ENCODE measurements around the gene LGALS7. TPM values are rescaled to one million over a fixed set of nuclear protein-coding genes. Genes with fewer than 3 reads are reported as not detected.

The LGALS7 gene
- total and polyA plus RNA-seq, 5 experiments from 2014 or later, result not detected

DNA sequence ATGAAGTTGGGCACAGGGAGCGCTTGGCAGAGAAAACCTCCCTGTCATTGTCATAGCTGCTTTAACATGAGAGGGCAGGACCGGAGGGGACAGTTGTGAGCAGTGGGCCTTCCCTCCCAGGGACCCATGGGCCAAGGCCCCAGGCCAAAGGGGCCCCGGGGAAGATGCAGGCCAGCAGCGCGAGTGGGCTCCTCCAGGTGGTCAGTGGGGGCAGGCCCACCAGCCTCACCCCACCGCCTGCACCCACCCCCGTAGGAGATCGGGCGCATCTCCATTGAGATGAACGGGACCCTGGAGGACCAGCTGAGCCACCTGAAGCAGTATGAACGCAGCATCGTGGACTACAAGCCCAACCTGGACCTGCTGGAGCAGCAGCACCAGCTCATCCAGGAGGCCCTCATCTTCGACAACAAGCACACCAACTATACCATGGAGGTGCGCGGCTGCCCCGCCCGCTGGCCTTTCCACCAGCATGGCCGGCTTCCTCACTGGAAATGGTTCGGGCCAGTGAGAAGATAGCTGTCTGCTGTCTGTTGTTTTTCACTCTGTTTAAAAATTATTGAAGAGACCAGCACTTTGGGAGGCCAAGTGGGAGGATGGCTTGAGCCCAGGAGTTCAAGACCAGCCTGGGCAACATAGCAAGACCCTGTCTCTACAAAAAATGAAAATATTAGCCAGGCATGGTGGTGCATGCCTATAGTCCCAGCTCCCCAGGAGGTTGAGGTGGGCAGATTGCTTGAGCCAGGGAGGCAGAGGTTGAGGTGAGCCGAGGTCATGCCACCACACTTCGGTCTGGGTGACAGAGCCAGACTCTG lies 47.6 kb downstream of the LGALS7 start:
- peak in 1 of 10 donors; percentile 22 for DNase-seq
- Mint-ChIP-seq H3K36me3 (peaks cover 0 to 17% (median 0%) of the 10 kb centered on the region in 3 donors), H3K9me3 (no peaks in the 10 kb centered on the region), H3K27ac (peak overlapping the region in 1 of 10 donors; percentile 84), H3K4me3 (no peak overlapping the region), H3K4me1 (peaks cover 4 to 15% (median 11%) of the 10 kb centered on the region in 4 donors), H3K27me3 (no peaks in the 10 kb centered on the region)
- POLR2A ChIA-PET, result interaction anchor here (0.7 kb wide), 1 partner anchor 156 kb away, joined by 4 read pairs; no protein-coding TSS in a partner anchor
- ATAC-seq, result no peak

DNA sequence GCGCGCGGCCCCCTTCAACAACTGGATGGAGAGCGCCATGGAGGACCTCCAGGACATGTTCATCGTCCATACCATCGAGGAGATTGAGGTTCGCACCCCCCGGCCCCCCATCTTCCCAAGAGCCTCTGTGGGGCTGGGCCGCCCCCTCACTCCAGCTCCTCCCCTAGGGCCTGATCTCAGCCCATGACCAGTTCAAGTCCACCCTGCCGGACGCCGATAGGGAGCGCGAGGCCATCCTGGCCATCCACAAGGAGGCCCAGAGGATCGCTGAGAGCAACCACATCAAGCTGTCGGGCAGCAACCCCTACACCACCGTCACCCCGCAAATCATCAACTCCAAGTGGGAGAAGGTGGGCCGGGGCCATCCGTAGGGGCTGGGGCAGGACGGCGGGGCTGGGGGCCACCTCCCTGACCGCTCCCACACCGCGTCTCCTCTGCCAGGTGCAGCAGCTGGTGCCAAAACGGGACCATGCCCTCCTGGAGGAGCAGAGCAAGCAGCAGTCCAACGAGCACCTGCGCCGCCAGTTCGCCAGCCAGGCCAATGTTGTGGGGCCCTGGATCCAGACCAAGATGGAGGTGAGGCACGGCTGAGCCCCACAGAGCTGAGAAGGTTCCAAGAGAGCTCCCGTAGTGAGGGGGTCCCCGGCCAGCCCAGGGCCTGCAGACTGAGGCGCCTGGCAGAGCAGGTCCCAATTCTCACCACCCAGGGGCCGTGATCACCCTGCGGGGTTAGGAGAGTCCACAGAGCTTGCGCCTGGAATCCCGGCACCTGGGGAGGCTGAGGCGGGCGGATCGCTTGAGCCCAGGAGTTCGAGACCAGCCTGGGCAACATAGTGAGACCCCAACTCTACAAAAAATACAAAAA lies 49.1 kb downstream of the LGALS7 start:
- Mint-ChIP-seq H3K36me3 (peaks cover 0 to 17% (median 0%) of the 10 kb centered on the region in 3 donors), H3K4me1 (peaks cover 0 to 7% (median 3%) of the 10 kb centered on the region in 4 donors), H3K27me3 (no peaks in the 10 kb centered on the region), H3K9me3 (no peaks in the 10 kb centered on the region), H3K27ac (no peak overlapping the region), H3K4me3 (no peak overlapping the region)
- POLR2A ChIA-PET, result interaction anchor here (0.8 kb wide), 1 partner anchor 9 kb away, joined by 3 read pairs; no protein-coding TSS in a partner anchor
- ATAC-seq, result no peak
- DNase-seq, result no peak

GRCh38 chr19:38723606-38723965 lies 49.7 kb downstream of the LGALS7 start:
- no peak overlapping the region for H3K27ac Mint-ChIP-seq
- POLR2A ChIA-PET, result interaction anchor here (0.8 to 1.4 kb wide), 2 partner anchors 9 to 11 kb away, joined by 3 to 4 read pairs; no protein-coding TSS in a partner anchor
- H3K27me3 Mint-ChIP-seq, result no peaks in the 10 kb centered on the region
- no peaks in the 10 kb centered on the region for H3K9me3 Mint-ChIP-seq
- H3K36me3 Mint-ChIP-seq, result peaks cover 0 to 19% (median 0%) of the 10 kb centered on the region in 3 donors
- DNase-seq (no peak), ATAC-seq (no peak)
- no peak overlapping the region for H3K4me3 Mint-ChIP-seq
- peaks cover 0 to 7% (median 3%) of the 10 kb centered on the region in 4 donors for H3K4me1 Mint-ChIP-seq

- peaks cover 0 to 19% (median 0%) of the 10 kb centered on the region in 3 donors for H3K36me3 Mint-ChIP-seq
- no peak overlapping the region for H3K27ac Mint-ChIP-seq
- H3K4me1 Mint-ChIP-seq, result peaks cover 0 to 7% (median 2%) of the 10 kb centered on the region in 4 donors
- no peak for DNase-seq
- H3K4me3 Mint-ChIP-seq, result no peak overlapping the region
- no peak for ATAC-seq
- no peaks in the 10 kb centered on the region for H3K27me3 Mint-ChIP-seq
- POLR2A ChIA-PET, result interaction anchor here (1.4 kb wide), 1 partner anchor 12 kb away, joined by 4 read pairs; no protein-coding TSS in a partner anchor
- H3K9me3 Mint-ChIP-seq, result no peaks in the 10 kb centered on the region
Measured at GRCh38 chr19:38722947-38723605, 50.2 kb downstream of the LGALS7 start.

GRCh38 chr19:38721979-38722773 lies 51.1 kb downstream of the LGALS7 start:
- Mint-ChIP-seq H3K9me3 (no peaks in the 10 kb centered on the region), H3K27ac (no peak overlapping the region), H3K36me3 (peaks cover 0 to 21% (median 0%) of the 10 kb centered on the region in 3 donors), H3K4me3 (no peak overlapping the region), H3K27me3 (no peaks in the 10 kb centered on the region), H3K4me1 (peaks cover 0 to 7% (median 2%) of the 10 kb centered on the region in 4 donors)
- ATAC-seq, result no peak
- POLR2A ChIA-PET, result interaction anchor here (1.4 kb wide), 1 partner anchor 13 kb away, joined by 4 read pairs; no protein-coding TSS in a partner anchor
- no peak for DNase-seq

DNA sequence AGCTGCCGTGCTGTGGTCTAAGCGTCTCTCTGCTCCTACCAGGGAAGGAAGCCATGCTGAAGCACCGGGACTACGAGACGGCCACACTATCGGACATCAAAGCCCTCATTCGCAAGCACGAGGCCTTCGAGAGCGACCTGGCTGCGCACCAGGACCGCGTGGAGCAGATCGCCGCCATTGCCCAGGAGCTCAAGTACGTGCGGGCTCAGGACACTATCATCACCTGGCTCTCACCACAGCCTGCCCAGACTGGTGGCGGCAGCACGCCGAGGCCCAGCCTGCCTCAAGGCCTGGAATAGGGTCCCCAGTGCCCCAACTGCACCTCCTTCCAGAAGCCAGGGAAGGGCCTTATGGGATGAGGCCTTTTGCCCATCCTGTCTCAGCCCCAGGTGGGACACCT lies 51.8 kb downstream of the LGALS7 start:
- DNase-seq, result no peak
- H3K36me3 Mint-ChIP-seq, result peaks cover 0 to 23% (median 0%) of the 10 kb centered on the region in 3 donors
- no peak overlapping the region for H3K27ac Mint-ChIP-seq
- ATAC-seq, result no peak
- H3K27me3 Mint-ChIP-seq, result no peaks in the 10 kb centered on the region
- no peak overlapping the region for H3K4me3 Mint-ChIP-seq
- H3K4me1 Mint-ChIP-seq, result peaks cover 0 to under 1% (median under 1%) of the 10 kb centered on the region in 4 donors
- no peaks in the 10 kb centered on the region for H3K9me3 Mint-ChIP-seq
- POLR2A ChIA-PET, result no interaction called here

Other genes starting within 250 kb of the LGALS7 start
- 100 to 1,000 TPM; 221 to 228 TPM for gene MAP4K1, start 155.6 kb downstream of the LGALS7 start, total RNA-seq
- gene MAP4K1, start 155.6 kb downstream of the LGALS7 start, polyA plus RNA-seq, result 100 to 1,000 TPM in 2 of 3 donors, 10 to 100 TPM in 1; 85.0 to 113 (median 113) TPM
- gene EIF3K, start 154.3 kb downstream of the LGALS7 start, total RNA-seq, result 100 to 1,000 TPM; 335 to 346 TPM
- gene EIF3K, start 154.3 kb downstream of the LGALS7 start, polyA plus RNA-seq, result 100 to 1,000 TPM; 400 to 435 (median 432) TPM
- gene ACTN4, start 125.9 kb downstream of the LGALS7 start, total RNA-seq, result 10 to 100 TPM; 52.9 to 57.6 TPM
- gene ACTN4, start 125.9 kb downstream of the LGALS7 start, polyA plus RNA-seq, result 1 to 10 TPM; 3.2 to 8.5 (median 4.8) TPM
- gene CAPN12, start 29.0 kb downstream of the LGALS7 start, total RNA-seq, result 1 to 10 TPM; 8.2 TPM
- 1 to 10 TPM; 2.0 to 6.2 (median 4.6) TPM for gene CAPN12, start 29.0 kb downstream of the LGALS7 start, polyA plus RNA-seq
- not detected for gene LGALS7B, start 15.7 kb upstream of the LGALS7 start, total RNA-seq
- not detected for gene LGALS7B, start 15.7 kb upstream of the LGALS7 start, polyA plus RNA-seq
- gene LGALS4, start 39.4 kb upstream of the LGALS7 start, total RNA-seq, result 10 to 100 TPM in 1 of 2 experiments, 1 to 10 TPM in 1; 9.6 to 10.7 TPM
- under 1 TPM in 1 of 3 donors, not detected in 2; 0.27 TPM for gene LGALS4, start 39.4 kb upstream of the LGALS7 start, polyA plus RNA-seq
- 100 to 1,000 TPM; 118 to 138 TPM for gene ECH1, start 58.3 kb upstream of the LGALS7 start, total RNA-seq
- gene ECH1, start 58.3 kb upstream of the LGALS7 start, polyA plus RNA-seq, result 100 to 1,000 TPM; 218 to 291 (median 238) TPM
- 100 to 1,000 TPM; 390 to 406 TPM for gene HNRNPL, start 76.5 kb upstream of the LGALS7 start, total RNA-seq
- gene HNRNPL, start 76.5 kb upstream of the LGALS7 start, polyA plus RNA-seq, result 10 to 100 TPM; 70.6 to 77.6 (median 71.4) TPM
- 10 to 100 TPM; 52.9 to 55.0 TPM for gene RINL, start 104.8 kb upstream of the LGALS7 start, total RNA-seq
- 10 to 100 TPM; 29.9 to 64.7 (median 40.5) TPM for gene RINL, start 104.8 kb upstream of the LGALS7 start, polyA plus RNA-seq
- gene SIRT2, start 126.1 kb upstream of the LGALS7 start, total RNA-seq, result 10 to 100 TPM; 46.0 to 50.7 TPM
- 10 to 100 TPM; 28.2 to 48.0 (median 33.5) TPM for gene SIRT2, start 126.1 kb upstream of the LGALS7 start, polyA plus RNA-seq
- gene NFKBIB, start 126.5 kb upstream of the LGALS7 start, total RNA-seq, result 10 to 100 TPM; 23.6 to 25.2 TPM
- gene NFKBIB, start 126.5 kb upstream of the LGALS7 start, polyA plus RNA-seq, result 10 to 100 TPM in 1 of 3 donors, 1 to 10 TPM in 2; 7.9 to 12.9 (median 9.5) TPM
- gene CCER2, start 138.7 kb upstream of the LGALS7 start, total RNA-seq, result 1 to 10 TPM; 1.6 to 2.7 TPM
- gene CCER2, start 138.7 kb upstream of the LGALS7 start, polyA plus RNA-seq, result not detected
- gene SARS2, start 157.2 kb upstream of the LGALS7 start, total RNA-seq, result 10 to 100 TPM; 31.5 to 31.8 TPM
- 10 to 100 TPM in 2 of 3 donors, 1 to 10 TPM in 1; 8.8 to 14.9 (median 14.3) TPM for gene SARS2, start 157.2 kb upstream of the LGALS7 start, polyA plus RNA-seq
- 10 to 100 TPM; 25.6 to 28.4 TPM for gene MRPS12, start 157.4 kb upstream of the LGALS7 start, total RNA-seq
- gene MRPS12, start 157.4 kb upstream of the LGALS7 start, polyA plus RNA-seq, result 10 to 100 TPM; 71.7 to 87.7 (median 85.1) TPM
- gene FBXO17, start 202.2 kb upstream of the LGALS7 start, total RNA-seq, result not detected
- not detected for gene FBXO17, start 202.2 kb upstream of the LGALS7 start, polyA plus RNA-seq